Left lung (tissue), 10 donors: ENCODE results near the gene SLC66A1. TPM values are rescaled to one million over a fixed set of nuclear protein-coding genes. Genes with fewer than 3 reads are reported as not detected.

Experiments used
- ATAC-seq: fragments of 200-7000 bp; cut with Tn5 transposase; one replicate; pipeline ENCODE4 v1.9.1; 2020; ENCODE audit warnings: moderate library complexity
- DNase-seq, 4 donors: peaks; one replicate each; pipeline ENCODE4 v3.0.0-alpha.2; 2013 to 2020
- H3K27ac ChIP-seq, 2 donors: fragments of 200-600 bp; sonication (generic) in 1 of 2; one replicate each; pipeline versions ENCODE4 v1.5.0 to v1.8.0; 2020 to 2021
- H3K27me3 ChIP-seq, 2 donors: fragments of 200-600 bp; sonication (generic) in 1 of 2; one replicate each; pipeline versions ENCODE4 v1.5.0 to v1.8.0; 2020 to 2021
- H3K36me3 ChIP-seq, 2 donors: fragments of 200-600 bp; sonication (generic) in 1 of 2; one replicate each; pipeline versions ENCODE4 v1.5.0 to v1.8.0; 2020 to 2021
- H3K4me1 ChIP-seq, 2 donors: fragments of 200-600 bp; one replicate each; pipeline ENCODE4 v1.8.0; 2021
- H3K4me3 ChIP-seq, 2 donors: fragments of 200-600 bp; sonication (generic) in 1 of 2; one replicate each; pipeline versions ENCODE4 v1.5.0 to v1.8.0; 2020 to 2021; ENCODE audit warnings: mild to moderate bottlenecking in 1 of 2
- H3K9me3 ChIP-seq, 2 donors: fragments of 200-600 bp; sonication (generic) in 1 of 2; one replicate each; pipeline versions ENCODE4 v1.5.0 to v1.8.0; 2020 to 2021
- intact Hi-C, 2 donors: fragments of 100-400 bp; cut with DNase I; formaldehyde crosslinking; loops; one replicate each; pipeline versions ENCODE4 v1.11.2 to v1.14.2; 2022
- polyA plus RNA-seq, 6 donors: library from polyadenylated mRNA; unstranded; fragments of 120-200 nt; gene quantifications; one replicate each; pipeline ENCODE4 v1.2.1, GENCODE V29; 2013; ENCODE audit not compliant: insufficient read length in 6 of 6
- total RNA-seq, 2 donors: library from RNA; stranded (reverse); fragmentation: NEBNext Ultra II Directional; extraction: Animal tissue kit (Norgen Biotek cat#: 25700); gene quantifications; one replicate each; pipeline ENCODE4 v1.2.1, GENCODE V29; 2021
- TF ChIP-seq, protein P1 (sequence below), 2 donors: fragments of 200-600 bp; sonication (generic) in 1 of 2; IDR thresholded peaks; one replicate each; pipeline versions ENCODE4 v1.5.0 to v1.8.0; 2021; ENCODE audit warnings: antibody characterized with exemption in 2 of 2
- donor health status: DM: no; HTN: yes; CAD: no.
- donor health status: DM: no; HTN: no; CAD: no.

Gene SLC66A1
- total and polyA plus RNA-seq, 8 donors, result 7.9 to 21.1 (median 10.2) TPM

DNA sequence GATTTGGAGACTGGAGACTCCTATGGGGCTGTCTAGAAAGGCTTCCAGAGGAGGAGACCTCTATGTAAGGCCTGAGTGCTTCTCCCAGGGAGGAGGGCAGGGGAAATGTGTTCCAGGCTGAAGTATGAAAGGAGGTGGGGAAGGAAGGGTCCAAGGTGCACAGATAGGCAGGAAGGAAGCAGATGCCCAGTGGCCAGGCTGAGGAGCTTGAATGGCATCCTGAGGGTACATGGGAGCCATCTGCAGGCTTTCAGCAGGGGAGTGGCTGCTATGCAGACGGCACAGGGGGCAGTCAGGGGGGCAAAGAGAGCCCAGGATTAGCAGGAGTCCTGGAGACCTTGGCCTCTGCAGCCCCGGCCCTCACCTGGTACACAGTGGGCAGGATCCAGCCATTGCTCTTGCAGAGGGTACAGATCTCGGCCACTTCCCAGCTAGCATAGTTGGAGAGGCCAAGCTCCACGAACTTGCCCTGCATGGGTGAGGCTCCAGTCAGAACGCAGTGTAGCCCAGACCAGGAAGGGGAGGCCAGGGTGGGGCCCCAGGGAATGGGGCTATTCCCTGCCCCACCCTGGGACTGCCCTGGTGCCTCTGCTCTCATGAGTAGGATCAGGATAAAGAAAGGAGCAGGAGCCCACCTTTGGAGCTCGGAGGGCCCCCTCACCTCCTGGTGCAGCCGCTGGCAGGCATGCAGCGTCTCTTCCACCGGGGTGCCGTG lies 4.2 kb upstream of the SLC66A1 start:
- Histone ChIP-seq H3K9me3 (no peaks in the 10 kb centered on the region), H3K27me3 (no peaks in the 10 kb centered on the region), H3K4me1 (peaks cover 10 to 15% of the 10 kb centered on the region in 2 donors), H3K36me3 (peaks cover 0 to 56% of the 10 kb centered on the region in 2 donors), H3K4me3 (no peak overlapping the region), H3K27ac (no peak overlapping the region)
- intact Hi-C loops, result no loop called here
- TF ChIP-seq, protein P1, sequence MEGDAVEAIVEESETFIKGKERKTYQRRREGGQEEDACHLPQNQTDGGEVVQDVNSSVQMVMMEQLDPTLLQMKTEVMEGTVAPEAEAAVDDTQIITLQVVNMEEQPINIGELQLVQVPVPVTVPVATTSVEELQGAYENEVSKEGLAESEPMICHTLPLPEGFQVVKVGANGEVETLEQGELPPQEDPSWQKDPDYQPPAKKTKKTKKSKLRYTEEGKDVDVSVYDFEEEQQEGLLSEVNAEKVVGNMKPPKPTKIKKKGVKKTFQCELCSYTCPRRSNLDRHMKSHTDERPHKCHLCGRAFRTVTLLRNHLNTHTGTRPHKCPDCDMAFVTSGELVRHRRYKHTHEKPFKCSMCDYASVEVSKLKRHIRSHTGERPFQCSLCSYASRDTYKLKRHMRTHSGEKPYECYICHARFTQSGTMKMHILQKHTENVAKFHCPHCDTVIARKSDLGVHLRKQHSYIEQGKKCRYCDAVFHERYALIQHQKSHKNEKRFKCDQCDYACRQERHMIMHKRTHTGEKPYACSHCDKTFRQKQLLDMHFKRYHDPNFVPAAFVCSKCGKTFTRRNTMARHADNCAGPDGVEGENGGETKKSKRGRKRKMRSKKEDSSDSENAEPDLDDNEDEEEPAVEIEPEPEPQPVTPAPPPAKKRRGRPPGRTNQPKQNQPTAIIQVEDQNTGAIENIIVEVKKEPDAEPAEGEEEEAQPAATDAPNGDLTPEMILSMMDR (IDR thresholded peaks at IDR 0.05), result no peak
- DNase-seq (no peak), ATAC-seq (no peak)

DNA sequence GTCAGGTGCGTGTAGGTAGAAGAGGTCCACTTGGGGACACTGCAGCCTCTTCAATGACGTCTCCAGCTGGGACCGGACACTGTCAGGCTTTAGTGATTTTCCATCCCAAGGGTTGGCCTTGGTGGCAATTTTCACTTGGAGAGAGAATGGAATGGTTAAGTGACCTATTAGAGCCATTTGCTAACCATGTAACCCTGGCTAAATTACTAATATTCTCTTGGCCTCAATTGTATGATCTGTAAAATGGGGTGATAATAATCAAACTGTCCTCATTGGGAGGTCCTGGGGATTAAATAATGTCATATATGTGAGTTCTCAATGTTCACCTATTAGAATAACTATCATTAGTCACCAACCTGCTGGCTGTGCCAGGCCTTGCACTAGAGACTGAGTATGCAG lies 3.6 kb upstream of the SLC66A1 start:
- Histone ChIP-seq H3K4me3 (no peak overlapping the region), H3K4me1 (peaks cover 13 to 21% of the 10 kb centered on the region in 2 donors), H3K9me3 (no peaks in the 10 kb centered on the region), H3K36me3 (peaks cover 0 to 50% of the 10 kb centered on the region in 2 donors), H3K27me3 (no peaks in the 10 kb centered on the region), H3K27ac (no peak overlapping the region)
- DNase-seq, result no peak
- ATAC-seq, result no peak
- intact Hi-C loops, result no loop called here
- TF ChIP-seq, protein P1 (IDR thresholded peaks at IDR 0.05), result no peak

DNA sequence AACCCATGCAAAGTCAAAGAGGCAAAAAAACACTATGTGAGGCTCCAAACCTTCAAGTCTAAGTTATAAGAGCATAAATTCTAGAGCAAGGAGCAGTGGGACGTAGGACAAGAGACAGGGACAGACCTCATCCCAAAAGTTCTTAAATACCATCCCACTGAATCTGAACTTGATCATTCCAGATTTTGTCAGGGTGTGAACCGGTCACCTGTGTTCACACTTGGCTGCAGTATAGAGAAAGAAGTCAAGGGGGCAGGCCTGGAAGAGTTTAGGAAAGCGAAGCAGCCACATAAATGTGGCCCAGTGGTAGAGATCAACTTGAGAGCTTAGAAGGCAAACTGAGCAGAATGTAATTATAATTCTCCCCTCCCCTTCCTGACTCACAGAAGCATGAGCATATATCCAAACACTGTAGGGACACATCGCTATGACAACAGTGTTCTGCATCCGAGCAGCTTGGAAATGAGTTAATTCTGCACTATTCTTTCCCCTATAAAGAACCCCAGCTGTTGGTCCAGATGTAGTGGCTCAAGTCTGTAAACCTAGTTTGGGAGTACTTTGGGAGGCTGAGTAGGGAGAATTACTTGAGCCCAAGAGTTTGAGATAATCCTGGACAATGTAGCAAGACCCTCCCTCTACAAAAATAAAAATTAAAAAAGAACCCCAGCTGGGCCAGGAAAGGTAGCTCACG lies 2.9 kb upstream of the SLC66A1 start:
- TF ChIP-seq, protein P1 (IDR thresholded peaks at IDR 0.05), result no peak
- DNase-seq (peak in 1 of 4 donors; percentile 17), ATAC-seq (no peak)
- intact Hi-C loops, result no loop called here
- no peak overlapping the region for H3K4me3 ChIP-seq
- H3K27ac ChIP-seq, result no peak overlapping the region
- H3K9me3 ChIP-seq, result no peaks in the 10 kb centered on the region
- peaks cover 0 to 42% of the 10 kb centered on the region in 2 donors for H3K36me3 ChIP-seq
- H3K4me1 ChIP-seq, result peaks cover 13 to 28% of the 10 kb centered on the region in 2 donors
- no peaks in the 10 kb centered on the region for H3K27me3 ChIP-seq

DNA sequence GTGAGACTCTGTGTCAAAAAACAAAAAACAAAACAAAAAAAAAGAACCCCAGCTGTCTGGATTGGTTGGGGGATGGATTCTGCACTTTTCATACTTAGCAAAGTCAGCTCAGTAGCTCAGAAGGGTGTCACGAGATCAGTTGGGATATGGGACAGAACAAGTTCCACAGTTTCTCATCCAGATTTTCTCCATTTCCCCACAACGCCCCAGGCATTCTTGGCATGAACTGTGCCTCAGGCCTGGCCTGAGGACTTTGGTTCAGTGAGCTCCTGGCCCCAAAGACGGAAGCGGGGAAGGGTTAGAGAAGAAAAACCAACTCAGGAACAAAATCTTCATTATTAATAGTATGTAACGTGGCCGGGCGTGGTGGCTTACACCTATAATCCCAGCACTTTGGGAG lies 2.1 kb upstream of the SLC66A1 start:
- H3K9me3 ChIP-seq, result no peaks in the 10 kb centered on the region
- TF ChIP-seq, protein P1 (IDR thresholded peaks at IDR 0.05), result no peak
- no peak for DNase-seq
- no peak overlapping the region for H3K27ac ChIP-seq
- intact Hi-C loops, result no loop called here
- H3K4me3 ChIP-seq, result no peak overlapping the region
- no peaks in the 10 kb centered on the region for H3K27me3 ChIP-seq
- peaks cover 0 to 35% of the 10 kb centered on the region in 2 donors for H3K36me3 ChIP-seq
- no peak for ATAC-seq
- peaks cover 13 to 36% of the 10 kb centered on the region in 2 donors for H3K4me1 ChIP-seq
